ENCODE measurements around the gene CHCHD1.
A peak's percentile ranks its signal among the peaks of the same experiment; 100 is the strongest.
"Not testable (repeated sequence)": the region's sequence is repeated elsewhere in the genome, so short reads cannot be mapped to it uniquely, and the experiment has no call there.

CHCHD1 gene

GRCh38 chr10:73824146-73824725 is 42.4 kb downstream of the CHCHD1 start:
- no peak overlapping the region for H3K4me3 Mint-ChIP-seq
- ATAC-seq (no peak), DNase-seq (ENCODE audit: low spot score in 2 of 2) (no peak)
- H3K9me3 Mint-ChIP-seq: no peaks in the 10 kb centered on the region
- peaks cover 6% of the 10 kb centered on the region for H3K4me1 Mint-ChIP-seq
- H3K27ac Mint-ChIP-seq: peak overlapping the region; percentile 68
- H3K36me3 Mint-ChIP-seq: peaks cover 5% of the 10 kb centered on the region

DNA sequence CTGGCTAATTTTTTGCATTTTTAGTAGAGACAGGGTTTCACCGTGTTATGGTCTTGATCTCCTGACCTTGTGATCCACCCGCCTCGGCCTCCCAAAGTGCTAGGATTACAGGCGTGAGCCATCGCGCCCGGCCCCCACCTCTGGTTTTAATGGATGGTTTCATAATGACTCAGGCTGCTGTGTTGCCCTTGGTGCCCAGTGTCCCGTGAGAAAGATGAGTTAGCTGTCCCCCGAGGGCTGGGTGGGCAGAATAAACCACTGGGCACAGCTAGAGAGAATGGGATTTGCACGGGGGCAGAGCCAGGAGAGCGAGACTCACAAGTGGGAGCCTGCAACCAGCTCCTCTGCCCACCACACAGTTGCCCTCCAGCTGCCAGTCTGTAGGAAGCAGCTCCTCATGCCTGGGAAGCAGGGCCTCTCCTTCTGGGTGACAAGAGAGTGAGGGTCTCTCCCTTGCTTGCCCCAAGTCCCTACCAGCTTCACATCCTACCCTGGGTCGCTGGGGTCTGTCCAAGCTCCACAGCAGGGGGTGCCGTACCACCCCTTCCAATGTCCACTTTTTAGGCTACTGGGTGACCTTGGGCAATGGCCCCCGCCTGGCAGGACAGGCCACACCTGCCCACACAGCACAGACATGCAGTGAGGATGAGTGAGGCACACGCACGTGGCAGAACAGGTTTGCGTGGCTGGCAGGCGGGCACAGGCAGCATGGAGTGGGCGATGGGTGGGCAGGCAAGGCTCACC is 45.7 kb downstream of the CHCHD1 start:
- Mint-ChIP-seq H3K4me1 (peaks cover 6% of the 10 kb centered on the region), H3K27ac (peak overlapping the region; percentile 68), H3K4me3 (no peak overlapping the region), H3K9me3 (no peaks in the 10 kb centered on the region), H3K36me3 (peaks cover 9% of the 10 kb centered on the region)
- DNase-seq (ENCODE audit: low spot score in 2 of 2) (no peak), ATAC-seq (no peak)

GRCh38 chr10:73828161-73828560 is 46.3 kb downstream of the CHCHD1 start:
- ATAC-seq: no peak
- DNase-seq (ENCODE audit: low spot score in 2 of 2): no peak
- H3K4me3 Mint-ChIP-seq: no peak overlapping the region
- H3K9me3 Mint-ChIP-seq: no peaks in the 10 kb centered on the region
- no peak overlapping the region for H3K27ac Mint-ChIP-seq
- peaks cover 15% of the 10 kb centered on the region for H3K36me3 Mint-ChIP-seq
- H3K4me1 Mint-ChIP-seq: peaks cover 6% of the 10 kb centered on the region

GRCh38 chr10:73829090-73829489 is 47.2 kb downstream of the CHCHD1 start:
- peaks cover 16% of the 10 kb centered on the region for H3K36me3 Mint-ChIP-seq
- not testable (repeated sequence) for H3K9me3 Mint-ChIP-seq; H3K4me1 Mint-ChIP-seq; ATAC-seq; DNase-seq (ENCODE audit: low spot score in 2 of 2); H3K27ac Mint-ChIP-seq; H3K4me3 Mint-ChIP-seq

Data from stimulated activated effector memory CD8-positive, alpha-beta T cell treated with anti-CD3 and anti-CD28 coated beads, Interleukin-12 subunit alpha, Interleukin-12 subunit beta, amount 100 ng/mL, for 72 hours (primary cell).